NCI-H128 (cell line): ENCODE results near the gene PLSCR2.
"Not testable (repeated sequence)": the region's sequence is repeated elsewhere in the genome, so short reads cannot be mapped to it uniquely, and the experiment has no call there.

Experiments
- DNase-seq: peaks from one replicate; lab custom pipeline; 2025; ENCODE audit not compliant: unreplicated experiment; lab: John Stamatoyannopoulos, UW

The PLSCR2 gene

GRCh38 chr3:146491303-146491702, 21.9 kb upstream of the PLSCR2 start:
- no peak for DNase-seq

DNA sequence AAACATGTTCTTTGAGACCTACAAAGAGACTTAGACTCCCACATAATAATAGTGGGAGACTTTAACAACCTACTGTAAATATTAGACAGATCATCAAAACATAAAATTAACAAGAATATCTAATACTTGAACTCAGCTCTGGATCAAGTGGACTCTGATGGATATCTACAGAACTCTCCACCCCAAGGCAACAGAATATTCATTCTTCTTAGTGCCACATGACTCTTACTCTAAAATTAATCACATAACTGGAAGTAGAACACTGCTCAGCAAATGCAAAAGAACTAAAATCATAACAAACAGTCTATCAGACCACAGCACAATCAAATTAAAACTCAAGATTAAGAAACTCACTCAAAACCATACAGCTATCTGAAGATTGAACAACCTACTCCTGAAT, 15.9 kb upstream of the PLSCR2 start:
- DNase-seq: no peak

DNA sequence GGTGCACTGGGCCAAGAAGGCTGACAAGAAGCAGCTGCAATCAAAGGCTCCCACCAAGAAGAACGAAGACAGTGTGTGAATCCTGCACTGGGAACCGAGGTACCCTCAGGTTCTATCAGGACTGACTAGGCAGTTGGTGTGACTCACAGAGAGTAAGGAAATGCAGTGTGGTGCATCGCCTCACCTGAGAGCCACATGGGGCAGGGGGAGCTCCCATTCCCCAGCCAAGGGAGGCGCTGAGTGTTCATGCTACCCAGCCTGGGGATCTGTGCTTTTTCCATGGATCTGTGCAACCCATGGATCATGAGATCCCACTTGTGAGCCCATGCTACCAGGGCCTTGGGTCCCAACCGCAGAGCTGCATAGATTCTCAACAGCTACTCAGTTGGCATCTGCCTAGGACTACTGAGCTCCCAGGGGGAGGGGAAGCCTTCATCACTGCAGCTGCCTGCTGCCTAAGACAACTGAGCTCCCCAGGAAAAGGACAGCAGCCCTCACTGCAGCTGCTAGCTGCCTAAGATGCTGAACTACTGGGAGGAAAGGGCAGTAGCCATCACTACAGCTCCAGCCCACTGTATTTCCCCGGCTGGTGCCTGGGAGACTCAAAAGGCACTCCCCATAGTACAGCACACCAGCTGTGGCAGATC, 6.9 kb upstream of the PLSCR2 start:
- DNase-seq: no peak

- DNase-seq: not testable (repeated sequence)
Observed at GRCh38 chr3:146474976-146475375, 5.6 kb upstream of the PLSCR2 start.

- DNase-seq: no peak
Observed at GRCh38 chr3:146473726-146474125, 4.4 kb upstream of the PLSCR2 start.

DNA sequence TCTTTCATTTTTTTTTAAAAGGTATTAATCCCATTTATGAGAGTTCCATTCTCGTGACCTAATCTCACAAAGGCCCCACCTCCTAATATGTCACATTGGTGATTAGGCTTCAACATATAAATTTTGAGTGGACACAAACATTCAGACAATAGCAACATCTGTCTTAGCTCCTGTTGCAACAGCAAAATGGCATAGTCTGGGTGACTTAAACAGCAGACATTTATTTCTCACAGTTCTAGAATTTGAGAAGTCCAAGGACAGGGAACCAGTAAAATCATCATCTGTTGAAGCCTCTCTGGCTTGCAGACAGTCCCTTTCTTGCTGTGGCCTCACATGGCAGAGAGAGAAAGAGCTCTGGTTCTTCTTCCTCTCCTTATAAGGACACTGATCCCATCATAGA, 3.2 kb upstream of the PLSCR2 start:
- no peak for DNase-seq

- DNase-seq: no peak
Observed at GRCh38 chr3:146471012-146471411, 1.7 kb upstream of the PLSCR2 start.

DNA sequence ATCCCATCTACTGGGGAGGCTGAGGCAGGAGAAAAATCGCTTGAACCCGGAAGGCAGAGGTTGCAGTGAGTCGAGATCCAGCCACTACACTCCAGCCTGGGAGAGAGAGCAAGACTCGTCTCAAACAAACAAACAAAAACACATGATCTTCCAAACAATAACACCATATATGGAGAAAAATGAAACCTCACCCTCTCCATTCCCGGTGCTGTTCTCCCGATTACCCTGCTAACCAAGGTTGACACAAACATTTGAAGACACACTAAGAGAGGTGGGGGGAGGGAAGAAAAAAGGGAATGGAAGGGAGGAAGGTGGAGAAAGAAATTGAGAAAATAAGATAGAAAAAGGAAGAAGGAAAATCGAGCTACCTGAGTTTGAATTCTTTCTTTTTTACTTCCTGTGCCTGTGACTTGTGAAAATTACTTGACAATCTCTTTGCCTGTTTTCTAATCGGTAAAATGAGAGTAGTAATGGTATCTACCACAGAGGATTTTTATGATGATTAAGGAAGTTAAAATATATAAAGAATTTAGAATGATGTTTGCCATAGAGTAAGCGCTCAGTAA, 1.1 kb upstream of the PLSCR2 start:
- no peak for DNase-seq

GRCh38 chr3:146468671-146469149, 651 bp downstream of the PLSCR2 start:
- DNase-seq: no peak

DNA sequence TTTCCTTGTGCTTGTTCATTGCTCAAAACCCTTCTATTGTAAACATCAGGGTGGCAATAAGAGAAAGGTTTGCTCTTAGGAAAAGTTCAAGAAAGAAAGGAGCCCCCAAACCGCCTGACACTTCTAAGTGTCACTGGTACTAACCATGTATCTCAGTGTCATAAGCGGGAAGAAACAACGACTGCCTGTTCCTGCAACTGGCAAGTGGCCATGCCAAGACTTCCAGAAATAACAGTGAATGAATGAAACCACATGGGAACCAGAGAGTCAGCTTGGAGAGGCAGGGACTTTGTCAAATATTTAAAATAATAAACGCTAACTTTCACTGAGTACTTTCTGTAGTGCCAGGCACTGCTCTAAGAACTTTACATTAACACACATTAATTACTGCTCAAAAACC, 1.1 kb downstream of the PLSCR2 start:
- no peak for DNase-seq

DNA sequence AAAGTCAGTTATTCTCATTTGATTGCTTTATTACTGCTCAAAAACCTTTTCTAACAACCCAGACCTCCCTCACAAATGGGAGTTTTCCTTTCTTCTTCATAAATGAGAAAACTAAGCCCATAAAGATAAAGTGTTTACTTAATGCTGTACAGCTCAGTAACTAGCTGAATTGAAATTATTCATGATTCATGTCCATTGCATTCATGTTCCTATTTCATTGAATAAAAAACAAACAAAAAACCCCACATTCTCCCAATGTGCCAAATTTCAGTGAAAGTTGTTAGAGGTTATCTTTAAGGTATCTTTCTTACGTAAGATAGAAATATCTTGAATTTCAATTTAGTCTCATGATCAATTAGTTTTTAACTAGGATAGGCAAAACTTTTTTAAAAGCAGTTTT, 2.8 kb downstream of the PLSCR2 start:
- no peak for DNase-seq

GRCh38 chr3:146465693-146466465, 3.5 kb downstream of the PLSCR2 start:
- no peak for DNase-seq

DNA sequence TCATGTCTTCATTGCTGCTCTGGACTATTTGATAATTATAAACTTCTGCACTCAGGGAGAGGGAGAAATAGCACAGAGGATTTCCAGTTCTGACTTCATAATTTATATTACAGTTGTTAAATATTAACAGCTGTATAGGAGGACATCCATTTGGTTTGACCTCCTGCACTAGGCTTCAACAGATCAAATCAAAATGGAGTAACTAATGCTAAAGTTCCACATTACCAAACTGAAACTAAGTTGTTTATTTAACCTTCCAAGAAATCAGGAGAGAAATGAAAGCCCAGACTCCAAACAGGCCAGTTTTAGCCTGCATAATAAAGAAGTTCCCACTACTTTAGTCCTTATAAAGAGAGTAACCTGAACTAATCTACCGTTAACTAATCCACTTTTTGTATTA, 4.6 kb downstream of the PLSCR2 start:
- DNase-seq: no peak

- no peak for DNase-seq
Observed at GRCh38 chr3:146464005-146464595, 5.3 kb downstream of the PLSCR2 start.

DNA sequence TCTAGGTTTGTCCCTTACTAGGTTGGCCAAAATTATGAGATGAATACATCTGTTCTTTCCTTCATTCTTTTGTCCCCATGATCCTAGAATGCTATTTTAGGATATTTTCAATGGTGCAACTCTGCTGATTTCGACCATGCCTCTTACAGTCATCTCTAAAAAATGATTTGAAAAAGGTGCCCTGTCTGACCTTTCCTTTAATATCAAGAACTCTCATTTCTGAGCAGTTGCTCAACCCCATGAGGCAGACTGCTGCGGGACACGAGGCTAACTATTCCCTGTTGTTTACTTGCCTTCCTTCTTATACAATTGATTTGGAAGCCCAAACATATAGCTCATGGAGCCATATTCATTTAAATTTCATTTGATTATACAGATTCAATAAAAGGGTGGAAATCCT, 14.6 kb downstream of the PLSCR2 start:
- DNase-seq: no peak

GRCh38 chr3:146449613-146450012, 19.7 kb downstream of the PLSCR2 start:
- no peak for DNase-seq

GRCh38 chr3:146449076-146449475, 20.3 kb downstream of the PLSCR2 start:
- no peak for DNase-seq

GRCh38 chr3:146446026-146446425, 23.3 kb downstream of the PLSCR2 start:
- no peak for DNase-seq

GRCh38 chr3:146440310-146440709, 29.1 kb downstream of the PLSCR2 start:
- DNase-seq: not testable (repeated sequence)

DNA sequence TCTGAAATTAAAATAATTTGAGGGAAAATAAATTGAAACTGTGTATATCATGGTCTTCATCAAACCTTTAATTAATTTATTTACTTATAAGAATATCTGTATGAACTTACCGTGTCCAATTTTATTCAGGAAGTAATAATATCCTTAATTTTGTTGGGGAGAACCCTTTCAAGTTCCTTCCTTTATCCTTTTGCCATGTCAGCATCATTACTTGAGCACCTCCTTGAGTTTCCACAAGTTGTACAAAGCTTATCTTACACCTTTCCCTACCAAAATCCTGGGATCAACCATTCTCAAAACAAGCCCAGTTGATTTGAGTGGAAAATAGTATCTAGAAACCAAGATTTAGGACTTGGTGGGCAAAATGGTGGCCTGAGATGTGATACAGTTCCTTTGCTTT, 37.3 kb downstream of the PLSCR2 start:
- no peak for DNase-seq

DNA sequence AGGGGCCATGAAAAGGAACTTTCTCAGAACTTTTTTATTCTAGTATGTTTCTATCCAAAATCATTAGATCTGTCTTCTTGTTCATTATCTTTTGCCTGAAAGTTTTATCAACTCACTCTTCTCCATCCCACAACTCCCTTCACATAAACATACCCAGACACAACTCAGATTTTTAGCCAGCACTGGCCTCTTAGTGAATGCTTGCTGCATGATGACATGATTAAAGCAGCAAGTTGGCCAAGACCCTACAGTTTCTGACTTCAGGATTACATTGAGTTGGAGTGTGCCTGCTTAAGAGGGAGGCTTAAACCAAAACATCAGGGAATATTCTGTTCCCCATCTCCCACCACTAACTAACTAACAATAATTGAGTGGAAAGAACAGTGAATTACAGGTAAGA, 38.1 kb downstream of the PLSCR2 start:
- DNase-seq: no peak

DNA sequence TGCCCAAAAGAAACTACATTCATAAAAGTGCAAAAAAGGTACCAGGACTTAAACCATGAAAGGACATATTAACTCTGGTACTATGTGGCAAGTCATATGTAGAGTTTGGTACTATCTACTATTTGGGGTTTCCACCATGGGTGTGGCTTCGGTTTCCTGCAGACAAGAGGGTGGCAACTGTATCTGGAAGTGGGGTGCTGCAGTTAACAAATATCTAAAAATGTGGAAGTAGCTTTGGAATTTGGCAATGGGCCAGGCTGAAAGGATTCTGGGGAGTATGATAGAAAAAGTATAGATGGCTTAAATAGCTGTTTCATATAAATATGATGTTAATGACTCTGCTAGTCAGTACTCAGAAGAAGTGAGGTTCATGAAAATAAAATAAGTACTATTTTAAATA, 44.0 kb downstream of the PLSCR2 start:
- no peak for DNase-seq
